Dermis blood vessel endothelial cell (primary cell): ENCODE measurements around the gene CMIP. TPM values are rescaled to one million over a fixed set of nuclear protein-coding genes. Genes with fewer than 3 reads are reported as not detected.

Source experiments
- DNase-seq: peaks from one replicate; pipeline ENCODE4 v3.0.0; 2010
- total RNA-seq: library from RNA; depleted of rRNA; stranded (reverse); fragments of >200 nt; gene quantifications from 2 replicates; pipeline ENCODE4 v1.2.3, GENCODE V29; 2014

CMIP gene
- total RNA-seq, 1 donor from 2014 or later, result 39.0 TPM

GRCh38 chr16:81480606-81481206 lies 36.1 kb downstream of the CMIP start:
- DNase-seq, result no peak

DNA sequence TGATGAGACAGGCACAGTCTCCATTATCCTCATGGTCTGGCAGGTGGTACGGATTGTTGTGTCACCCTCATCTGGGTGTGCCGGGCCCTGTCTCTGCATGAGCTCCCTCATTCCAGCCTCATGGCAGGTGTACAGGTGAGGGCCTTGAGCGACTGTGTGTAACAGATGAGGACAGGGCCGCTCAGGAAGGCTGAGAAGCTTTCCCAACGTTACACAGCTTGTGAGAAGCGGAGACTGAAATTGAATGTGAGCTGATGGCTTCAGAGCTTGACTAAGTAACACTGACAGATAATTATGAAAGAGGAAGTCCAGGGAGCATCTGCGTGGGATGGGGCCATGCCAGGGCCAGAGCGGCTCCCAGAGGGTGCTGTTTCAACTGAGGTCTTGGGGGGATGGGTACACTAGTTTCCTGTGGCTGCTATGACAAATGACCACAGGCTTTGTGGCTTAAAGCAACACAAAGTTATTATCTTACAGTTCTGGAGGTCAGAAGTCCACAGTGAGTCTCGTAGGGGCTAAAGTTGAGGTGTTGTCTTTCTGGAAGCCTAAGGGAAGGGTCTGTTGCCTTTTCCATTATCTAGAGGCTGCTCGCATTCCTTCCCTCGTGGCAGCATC lies 36.7 kb downstream of the CMIP start:
- no peak for DNase-seq

- DNase-seq, result no peak
Observed at GRCh38 chr16:81482329-81483063, 37.9 kb downstream of the CMIP start.

- DNase-seq, result no peak
Observed at GRCh38 chr16:81483064-81483969, 38.7 kb downstream of the CMIP start.

GRCh38 chr16:81483970-81484595 lies 39.5 kb downstream of the CMIP start:
- DNase-seq, result no peak

DNA sequence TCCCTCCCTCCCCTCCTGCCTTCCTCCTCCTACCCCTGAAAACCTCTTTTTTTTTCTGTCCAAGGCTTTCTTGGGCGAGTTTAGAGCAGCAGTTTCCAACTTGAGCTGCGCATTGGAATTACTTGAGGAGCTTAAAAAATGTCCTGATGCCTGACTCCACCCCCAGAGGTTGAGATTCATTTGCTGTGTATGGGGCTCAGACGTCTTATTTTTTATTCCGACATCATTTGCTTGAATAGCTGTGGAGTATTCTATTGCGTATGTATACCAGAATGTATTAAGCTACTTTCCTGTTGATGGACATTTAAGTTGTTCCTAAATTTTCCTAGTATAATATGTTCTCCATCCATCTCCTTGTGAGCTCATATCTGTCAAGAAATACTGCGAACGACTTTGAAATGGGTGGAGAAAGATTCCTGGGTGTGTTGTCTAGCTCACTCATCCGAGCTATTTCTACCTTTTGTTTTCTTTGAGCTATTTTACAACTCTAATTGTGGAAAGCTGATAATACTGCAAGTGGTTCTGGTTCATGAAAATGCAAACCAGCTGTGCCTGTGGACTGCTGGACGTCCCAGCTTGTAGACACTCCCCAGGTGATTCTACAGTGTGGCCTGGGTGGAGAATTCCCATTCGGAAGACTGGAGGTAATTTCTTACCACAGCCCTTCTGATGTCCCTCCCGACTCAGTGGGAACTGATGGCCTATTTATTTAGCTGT lies 40.5 kb downstream of the CMIP start:
- no peak for DNase-seq

DNA sequence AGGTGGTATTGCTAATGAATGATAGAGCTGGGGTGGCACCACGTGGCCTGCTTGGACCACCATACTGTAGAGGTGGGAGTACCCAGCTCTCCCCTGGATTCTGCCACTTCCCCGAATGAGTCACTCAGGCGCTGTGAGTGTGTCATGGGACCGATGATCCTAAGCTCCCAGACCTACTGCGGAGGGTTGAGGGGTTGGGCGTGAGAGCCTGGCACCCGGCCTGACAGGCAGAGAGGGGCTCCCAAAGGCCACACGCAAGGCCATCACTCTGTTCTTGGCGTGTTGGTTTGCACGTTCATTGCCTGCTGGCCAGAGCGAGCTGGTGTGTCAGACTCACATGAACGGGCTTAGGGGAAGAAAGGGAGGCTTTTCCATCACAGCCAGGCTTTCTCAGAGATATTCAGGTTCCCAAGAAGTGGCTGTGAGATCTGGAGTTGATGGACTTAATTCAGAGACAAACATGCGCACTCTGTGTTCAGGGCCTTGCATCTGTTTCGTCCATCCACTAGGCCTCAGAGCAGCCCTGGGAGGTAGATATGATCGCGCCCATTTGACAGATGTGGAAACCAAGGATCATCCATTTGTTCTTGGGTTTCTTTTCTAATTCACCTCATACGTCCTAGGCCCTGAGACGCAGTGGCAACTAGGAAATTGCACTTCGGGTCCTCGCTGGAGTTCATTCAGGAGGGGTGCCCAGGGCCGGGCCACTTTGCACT lies 41.4 kb downstream of the CMIP start:
- peak; percentile 70 for DNase-seq

DNA sequence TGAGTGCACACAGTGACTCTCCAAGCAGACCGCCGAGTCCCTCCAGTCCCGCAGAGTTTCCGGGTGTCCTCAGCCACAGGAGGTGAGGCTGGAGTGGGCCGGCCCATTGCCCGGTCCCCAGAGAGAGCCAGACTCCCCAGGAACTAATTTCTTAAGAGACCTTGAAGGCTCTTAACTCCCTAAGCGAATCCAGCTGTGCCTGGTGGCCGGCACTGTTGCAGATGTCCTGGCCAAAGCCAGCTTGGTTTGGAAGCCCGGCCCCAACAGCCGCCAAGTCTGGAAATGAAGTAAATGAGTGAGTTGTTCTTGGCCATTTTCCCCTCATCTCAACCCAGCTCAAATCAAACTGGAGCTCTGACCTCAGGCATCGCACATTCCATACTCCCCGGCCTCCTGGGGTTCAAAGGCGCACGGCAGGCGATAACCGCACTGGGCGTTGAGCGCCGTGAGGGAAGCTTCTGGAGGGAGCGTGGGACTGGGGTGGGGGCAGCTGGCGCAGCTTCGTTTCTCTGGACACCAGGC lies 42.0 kb downstream of the CMIP start:
- no peak for DNase-seq

DNA sequence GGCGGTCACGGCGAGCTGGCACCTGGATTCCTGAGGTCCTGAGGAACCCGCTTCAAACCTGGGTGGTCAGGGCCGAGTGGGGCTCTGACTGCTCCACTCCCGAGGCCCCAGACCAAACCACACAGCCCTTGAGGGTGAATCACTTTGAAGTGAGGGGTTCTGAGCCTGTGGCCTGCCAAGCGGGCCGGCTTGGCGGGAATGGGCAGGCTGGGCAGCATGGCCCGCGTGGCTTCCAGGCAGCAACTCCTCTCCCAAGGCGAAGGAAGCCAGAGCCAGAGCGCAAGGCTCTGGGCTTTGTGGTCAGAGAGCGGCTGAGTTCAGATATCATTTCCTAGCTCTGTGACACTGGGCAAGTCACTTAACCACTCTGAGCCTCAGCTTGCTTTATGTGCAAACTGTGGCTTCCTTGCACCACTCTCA lies 42.7 kb downstream of the CMIP start:
- DNase-seq, result no peak

DNA sequence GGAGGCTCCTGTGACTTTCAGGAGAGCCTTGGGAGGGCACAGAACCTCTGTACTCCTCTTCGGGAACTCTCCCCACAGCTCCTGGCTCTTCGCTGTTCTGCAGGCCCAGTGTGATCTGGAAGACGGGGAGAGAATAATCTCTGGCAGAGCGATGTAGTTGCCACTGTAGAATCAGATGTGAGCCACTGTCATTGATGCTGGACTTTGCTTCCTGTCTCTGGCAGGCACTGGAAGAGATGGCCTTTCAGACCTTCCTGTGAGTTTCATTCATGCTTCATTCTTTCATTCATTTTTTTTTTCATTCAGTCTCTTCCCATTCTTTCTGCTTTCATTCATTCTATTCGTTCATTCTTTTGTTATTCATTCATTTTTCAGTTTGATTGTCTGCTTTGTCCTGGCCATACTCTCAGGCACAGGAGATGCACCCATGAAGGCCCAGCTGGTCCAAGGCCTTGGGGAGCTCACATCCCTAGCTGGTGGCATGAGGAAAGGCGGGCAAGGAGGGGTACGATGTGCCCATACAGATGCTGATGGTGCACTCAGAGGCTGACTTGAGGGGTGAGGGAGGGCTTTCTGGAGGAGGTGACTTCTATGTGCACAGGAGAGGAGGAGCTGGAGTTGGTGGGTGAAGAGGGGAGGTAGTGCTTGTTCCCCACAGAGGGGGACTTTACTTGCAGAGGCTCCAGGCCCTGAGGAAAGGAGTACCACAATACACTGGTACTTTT lies 44.2 kb downstream of the CMIP start:
- no peak for DNase-seq

DNA sequence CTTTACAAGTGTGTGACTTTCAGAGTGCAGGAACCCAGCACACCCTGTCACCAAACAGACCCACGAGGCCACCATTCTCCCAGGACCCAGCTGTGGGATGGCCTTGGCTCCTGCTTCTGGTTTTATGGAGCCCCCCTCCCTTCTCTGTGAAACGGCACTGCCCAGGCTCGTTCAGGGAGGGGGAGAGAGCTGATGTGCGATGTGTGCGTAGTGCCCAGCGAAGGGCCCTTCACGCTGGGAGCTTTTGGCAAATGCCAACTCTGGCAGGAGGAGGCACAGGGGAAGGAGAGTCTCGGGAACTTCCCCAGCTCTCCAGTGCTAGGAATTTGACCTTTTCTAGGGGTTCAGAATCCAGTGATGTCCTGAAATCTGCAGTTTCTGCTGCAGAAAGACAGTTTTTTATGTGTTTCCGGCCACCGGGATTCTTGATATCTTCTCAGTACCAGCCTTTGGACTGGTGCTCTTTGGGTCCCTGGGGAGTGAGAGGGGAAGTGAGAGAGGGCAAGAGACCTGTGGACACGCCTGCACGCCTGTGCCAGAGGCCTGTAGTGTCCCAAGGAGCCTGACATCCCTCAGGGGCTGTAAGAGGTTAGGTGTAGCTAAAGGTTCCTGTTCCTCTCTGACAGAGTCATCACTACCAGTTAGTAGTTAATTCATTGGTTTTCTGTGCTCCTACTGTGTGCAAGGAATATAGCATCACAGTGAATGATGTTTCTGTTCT lies 45.1 kb downstream of the CMIP start:
- no peak for DNase-seq

- peak; percentile 35 for DNase-seq
Observed at GRCh38 chr16:81491541-81492188, 47.1 kb downstream of the CMIP start.

GRCh38 chr16:81492311-81492761 lies 47.7 kb downstream of the CMIP start:
- peak; percentile 55 for DNase-seq

- peak; percentile 26 for DNase-seq
Observed at GRCh38 chr16:81492965-81493754, 48.6 kb downstream of the CMIP start.

DNA sequence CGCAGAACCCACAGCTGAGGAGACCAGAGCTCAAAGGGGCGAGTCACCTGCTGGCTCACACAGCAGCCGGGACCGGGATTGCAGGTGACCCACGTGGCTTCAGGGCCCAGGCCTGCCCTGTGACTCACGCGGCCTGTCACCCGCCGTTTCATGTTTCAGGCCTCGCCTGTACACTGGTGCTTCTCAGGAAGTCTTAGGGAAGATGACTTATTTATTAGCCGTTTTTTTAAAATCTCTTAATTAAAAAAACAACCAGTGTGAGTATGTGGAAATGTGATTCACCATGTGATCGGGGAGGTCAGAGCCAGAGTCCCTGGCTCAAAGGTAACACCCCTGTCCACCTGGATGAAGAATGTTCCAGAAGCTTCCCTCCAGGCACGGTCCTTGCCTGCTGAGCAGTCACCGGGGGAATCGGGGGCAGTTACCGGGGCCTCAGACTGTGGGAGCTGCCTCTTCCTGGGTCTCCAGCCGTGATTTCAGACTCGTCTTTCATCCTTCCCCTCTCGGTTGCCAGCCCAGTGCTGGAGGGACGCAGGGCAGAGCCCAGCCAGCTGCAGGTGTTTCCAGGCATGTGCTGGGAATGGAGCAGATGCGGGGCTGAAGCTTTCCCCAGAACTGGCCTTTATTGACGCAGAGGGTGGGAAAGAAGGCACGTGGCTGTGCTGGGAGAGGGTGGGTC lies 49.3 kb downstream of the CMIP start:
- DNase-seq, result peak; percentile 94

DNA sequence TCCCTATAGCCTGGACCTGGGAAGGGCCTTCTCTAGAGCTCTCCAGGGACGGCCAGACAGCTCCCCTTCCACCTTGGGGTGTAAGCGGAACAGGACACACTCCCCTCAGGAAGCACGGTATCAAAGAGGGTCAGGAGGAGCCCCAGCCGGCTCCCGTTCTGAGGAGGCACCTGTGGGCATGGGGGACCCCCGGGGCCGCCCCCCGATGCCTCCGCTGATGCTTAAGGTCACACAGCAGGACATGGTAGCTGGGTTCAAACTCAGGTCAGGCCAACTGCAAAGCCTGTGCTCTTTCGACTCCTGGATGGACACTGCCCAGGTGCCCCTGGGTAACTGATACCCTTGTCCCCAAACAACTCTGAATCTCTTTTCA lies 49.8 kb downstream of the CMIP start:
- no peak for DNase-seq

DNA sequence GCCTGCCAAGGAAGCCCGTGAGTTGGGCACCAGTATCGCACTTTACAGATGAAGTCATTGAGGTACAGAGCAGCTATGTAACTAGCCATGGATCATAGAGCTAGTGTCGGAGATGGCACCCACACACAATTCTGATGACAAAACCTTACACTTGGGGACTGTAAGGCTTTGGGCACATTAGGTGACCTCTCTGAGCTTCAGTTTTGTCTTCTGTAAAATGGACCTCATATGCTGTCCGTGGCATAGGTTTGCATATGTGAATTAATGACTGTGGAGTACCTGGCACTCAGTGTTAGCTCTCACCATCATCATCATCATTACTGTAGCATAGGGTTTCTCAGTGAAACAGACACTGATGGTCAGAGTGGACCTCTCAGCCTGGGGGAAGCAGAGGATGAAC lies 50.3 kb downstream of the CMIP start:
- no peak for DNase-seq
